IPS-11a (cell line): ENCODE data around the gene EIF4G3.
"Not testable (repeated sequence)": the region's sequence is repeated elsewhere in the genome, so short reads cannot be mapped to it uniquely, and the experiment has no call there.

Source experiments
- H3K4me3 ChIP-seq: one replicate; pipeline ENCODE4 v1.5.1; 2013; ENCODE audit warnings: low read depth, low read length, control low read depth

Gene EIF4G3

DNA sequence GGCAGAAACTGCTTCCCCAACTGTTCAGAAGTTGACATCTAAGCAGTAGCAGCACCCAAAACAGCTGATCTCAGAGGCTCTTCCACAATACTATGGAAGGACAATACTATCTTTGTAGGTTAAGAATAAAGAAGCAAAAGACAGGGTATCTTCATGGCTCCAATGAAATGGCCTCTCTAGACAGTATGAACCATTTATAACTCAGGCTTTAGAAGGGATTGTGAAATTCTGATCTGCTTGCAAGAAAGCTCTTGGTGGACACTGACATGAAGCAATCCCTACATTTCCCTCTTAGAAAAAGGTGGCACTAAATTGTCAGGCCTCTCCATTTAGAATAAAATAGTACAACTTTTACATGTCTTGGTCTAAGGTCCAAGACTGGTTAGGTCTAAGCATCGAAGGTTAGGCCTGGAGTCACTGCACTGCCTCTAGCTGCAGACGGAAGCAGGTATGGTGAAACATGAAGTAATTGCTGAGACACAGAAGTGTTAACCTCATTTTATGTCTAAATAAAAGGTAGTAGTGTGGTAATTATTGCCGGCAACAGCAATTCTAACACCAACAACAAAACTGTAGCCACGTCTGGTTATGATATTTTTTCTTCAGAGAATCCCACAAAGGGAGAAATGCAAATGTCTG, 339.0 kb downstream of the EIF4G3 start:
- no peak overlapping the region for H3K4me3 ChIP-seq

DNA sequence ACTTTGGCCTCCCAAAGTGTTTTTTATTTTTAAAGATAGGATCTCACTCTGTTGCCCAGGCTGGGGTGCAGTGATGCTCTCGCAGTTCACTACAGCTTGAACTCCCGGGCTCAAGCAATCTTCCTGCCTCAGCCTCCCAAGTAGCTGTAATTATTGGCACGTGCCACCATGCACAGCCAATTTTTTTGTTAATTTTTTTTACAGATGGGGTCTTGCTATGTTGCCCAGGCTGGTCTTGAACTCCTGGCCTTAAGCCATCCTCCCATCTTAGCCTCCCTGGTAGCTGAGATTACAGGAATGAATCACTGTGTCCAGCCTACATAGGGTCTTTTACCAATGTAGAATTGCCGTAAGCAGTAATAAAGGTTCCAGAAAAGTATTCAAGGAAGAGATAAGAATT, 340.5 kb downstream of the EIF4G3 start:
- H3K4me3 ChIP-seq = no peak overlapping the region

DNA sequence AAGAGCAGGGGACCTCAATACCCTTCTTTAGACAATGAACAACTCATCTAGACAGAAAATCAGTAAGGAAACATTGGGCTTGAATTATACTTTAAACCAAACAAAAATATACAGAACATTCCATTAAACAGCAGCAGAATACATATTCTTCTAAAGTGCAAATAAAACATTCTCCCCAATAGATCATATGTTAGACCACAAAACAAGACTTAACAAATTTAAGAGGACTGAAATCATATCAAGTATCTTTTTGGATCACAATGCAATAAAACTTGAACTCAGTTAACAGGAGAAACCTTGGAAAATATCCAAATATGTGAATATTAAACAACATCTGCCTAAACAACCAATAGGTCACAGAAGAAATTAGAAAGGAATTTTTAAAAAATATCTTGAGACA, 341.9 kb downstream of the EIF4G3 start:
- H3K4me3 ChIP-seq = no peak overlapping the region

- H3K4me3 ChIP-seq = no peak overlapping the region
Observed at GRCh38 chr1:20834192-20834591, 342.5 kb downstream of the EIF4G3 start.

DNA sequence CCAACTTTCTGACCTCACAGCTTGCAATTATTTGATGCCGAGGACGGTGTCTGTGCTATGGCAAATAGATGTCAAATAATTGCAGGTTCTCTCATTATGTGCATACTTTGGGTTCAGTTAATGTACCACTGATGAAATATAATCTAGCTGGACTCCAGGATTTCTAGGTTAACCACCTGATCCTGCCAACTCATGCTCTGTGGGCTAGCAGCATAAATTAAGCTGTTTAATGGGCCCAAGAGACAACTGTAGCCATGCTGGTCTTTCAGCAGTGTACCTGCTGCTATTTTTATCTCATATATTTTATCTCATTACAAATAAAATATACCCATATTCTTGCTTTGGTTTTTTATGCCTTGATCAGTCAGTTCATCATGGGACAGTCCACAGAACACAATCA, 346.3 kb downstream of the EIF4G3 start:
- H3K4me3 ChIP-seq = no peak overlapping the region

GRCh38 chr1:20829946-20830345, 346.8 kb downstream of the EIF4G3 start:
- no peak overlapping the region for H3K4me3 ChIP-seq

- H3K4me3 ChIP-seq = no peak overlapping the region
Observed at GRCh38 chr1:20829531-20829930, 347.2 kb downstream of the EIF4G3 start.

- no peak overlapping the region for H3K4me3 ChIP-seq
Observed at GRCh38 chr1:20823845-20824244, 352.9 kb downstream of the EIF4G3 start.

DNA sequence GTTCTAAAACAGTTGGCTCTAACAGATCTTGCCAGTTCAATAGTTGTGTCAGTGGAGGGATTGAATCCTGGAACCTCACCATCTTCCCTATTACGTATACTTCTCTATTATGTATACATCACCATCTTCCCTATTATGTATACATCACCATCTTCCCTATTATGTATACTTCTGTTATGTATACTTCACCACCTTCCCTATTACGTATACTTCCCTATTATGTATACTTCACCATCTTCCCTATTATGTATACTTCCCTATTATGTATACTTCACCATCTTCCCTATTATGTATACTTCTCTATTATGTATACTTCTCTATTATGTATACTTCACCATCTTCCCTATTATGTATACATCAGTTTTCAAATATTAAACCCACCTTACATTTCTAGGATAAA, 355.2 kb downstream of the EIF4G3 start:
- no peak overlapping the region for H3K4me3 ChIP-seq

DNA sequence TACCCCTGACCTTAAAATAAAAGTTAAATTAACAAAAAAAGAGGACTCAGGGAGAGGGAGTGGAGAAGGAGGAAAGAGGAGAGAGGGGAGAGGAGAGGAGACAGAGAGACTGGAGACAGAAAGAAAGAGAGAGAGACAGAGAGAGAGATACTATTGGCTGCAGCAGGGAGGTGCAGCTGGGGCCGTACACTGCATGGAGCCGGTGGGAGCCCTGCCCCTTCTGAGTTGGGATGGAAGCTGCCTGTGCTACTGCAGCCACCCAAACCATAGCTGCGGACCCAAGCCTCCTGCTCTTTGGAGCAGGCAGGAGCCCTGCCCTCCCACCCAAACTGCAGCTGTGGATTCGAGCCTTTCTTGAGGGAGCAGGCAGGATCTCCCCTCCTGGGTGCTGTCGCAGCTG, 356.9 kb downstream of the EIF4G3 start:
- no peak overlapping the region for H3K4me3 ChIP-seq

DNA sequence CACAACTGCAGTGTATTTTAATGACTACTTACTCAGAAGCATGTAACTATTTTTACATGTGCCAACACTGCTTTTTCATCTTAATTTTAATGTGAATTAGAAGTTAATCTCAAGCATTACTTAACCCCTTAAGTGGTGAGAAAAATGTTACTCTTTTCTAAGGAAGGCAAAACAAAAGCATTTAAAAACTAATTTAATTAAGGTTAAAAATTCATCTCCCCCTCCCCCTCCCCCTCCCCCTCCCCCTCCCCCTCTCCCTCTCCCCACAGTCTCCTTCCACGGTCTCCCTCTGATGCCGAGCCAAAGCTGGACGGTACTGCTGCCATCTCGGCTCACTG, 362.2 kb downstream of the EIF4G3 start:
- no peak overlapping the region for H3K4me3 ChIP-seq

- no peak overlapping the region for H3K4me3 ChIP-seq
Observed at GRCh38 chr1:20811916-20812315, 364.8 kb downstream of the EIF4G3 start.

GRCh38 chr1:20793236-20793635, 383.5 kb downstream of the EIF4G3 start:
- H3K4me3 ChIP-seq = no peak overlapping the region

- H3K4me3 ChIP-seq = no peak overlapping the region
Observed at GRCh38 chr1:20792196-20792595, 384.5 kb downstream of the EIF4G3 start.

DNA sequence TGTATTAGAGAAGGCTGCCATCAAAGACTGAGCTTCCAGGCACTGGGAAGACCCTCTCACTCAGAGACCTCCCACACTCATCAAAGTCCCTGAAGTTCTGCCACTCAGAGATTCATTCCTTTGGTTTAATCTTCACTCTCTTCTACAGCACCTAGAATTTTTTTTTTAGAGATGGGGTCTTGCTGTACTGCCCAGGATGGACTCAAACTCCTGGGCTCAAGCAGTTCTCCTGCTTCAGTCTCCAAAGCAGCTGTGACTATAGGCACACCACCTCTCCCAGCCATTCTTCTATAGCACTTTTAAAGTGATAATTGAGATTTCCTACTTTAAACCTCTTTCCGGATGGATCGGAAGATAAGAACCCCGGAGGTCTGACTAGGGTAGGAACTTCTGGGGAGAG, 385.9 kb downstream of the EIF4G3 start:
- no peak overlapping the region for H3K4me3 ChIP-seq

- H3K4me3 ChIP-seq = not testable (repeated sequence)
Observed at GRCh38 chr1:20789598-20789997, 387.1 kb downstream of the EIF4G3 start.

GRCh38 chr1:20787840-20788795, 388.6 kb downstream of the EIF4G3 start:
- peak overlapping the region; percentile 77 for H3K4me3 ChIP-seq

GRCh38 chr1:20787029-20787839, 389.5 kb downstream of the EIF4G3 start, which contains the start of gene HP1BP3:
TSS of gene HP1BP3 (minus strand) at chr1:20787307. CDS start at chr1:20780440, 6,867 bp downstream.
- peak within 1 kb of the TSS; percentile 77 for H3K4me3 ChIP-seq

GRCh38 chr1:20786253-20787028, 390.3 kb downstream of the EIF4G3 start:
- peak overlapping the region; percentile 77 for H3K4me3 ChIP-seq

GRCh38 chr1:20785907-20786252, 390.8 kb downstream of the EIF4G3 start:
- H3K4me3 ChIP-seq = peak overlapping the region; percentile 77

GRCh38 chr1:20775700-20776099, 401.0 kb downstream of the EIF4G3 start:
- no peak overlapping the region for H3K4me3 ChIP-seq
